GM21737 (cell line): ENCODE data around the gene RBM27.
"Not testable (repeated sequence)": the region's sequence is repeated elsewhere in the genome, so short reads cannot be mapped to it uniquely, and the experiment has no call there.

Source experiments
- ATAC-seq: cut with Tn5 transposase; IDR thresholded peaks from one replicate; pipeline ENCODE4 v1.9.1; 2021; ENCODE audit warnings: mild to moderate bottlenecking, moderate library complexity; ENCODE audit not compliant: unreplicated experiment

Gene RBM27

DNA sequence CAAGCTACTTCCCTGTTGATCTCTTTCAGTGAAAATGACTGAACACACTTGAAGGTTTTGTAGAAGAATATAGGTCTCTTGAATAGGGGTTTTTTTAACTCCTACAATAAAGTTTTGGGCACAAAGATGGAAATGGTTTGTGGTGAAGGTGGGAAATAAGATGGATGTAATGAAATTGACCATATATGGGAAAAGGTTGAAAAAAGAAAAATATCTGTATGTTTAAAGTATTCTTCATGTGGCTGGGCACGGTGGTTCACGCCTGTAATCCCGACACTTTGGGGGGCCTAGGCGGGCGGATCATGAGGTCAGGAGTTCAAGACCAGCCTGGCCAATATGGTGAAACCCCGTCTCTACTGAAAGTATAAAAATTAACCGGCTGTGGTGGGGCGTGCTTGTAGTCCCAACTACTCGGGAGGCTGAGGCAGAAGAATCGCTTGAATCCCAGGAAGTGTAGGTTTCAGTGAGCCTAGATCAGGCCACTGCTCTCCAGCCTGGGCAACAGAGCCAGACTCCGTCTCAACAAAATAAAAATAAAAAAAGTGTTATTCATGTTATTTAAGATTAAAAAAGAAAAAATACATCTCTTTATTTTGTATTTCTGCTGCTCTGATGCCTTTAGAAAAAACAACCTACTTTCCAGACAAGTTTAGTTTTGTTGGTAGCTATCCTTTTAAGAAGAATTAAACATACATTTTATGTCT lies 2.2 kb downstream of the RBM27 start:
- no peak for ATAC-seq

DNA sequence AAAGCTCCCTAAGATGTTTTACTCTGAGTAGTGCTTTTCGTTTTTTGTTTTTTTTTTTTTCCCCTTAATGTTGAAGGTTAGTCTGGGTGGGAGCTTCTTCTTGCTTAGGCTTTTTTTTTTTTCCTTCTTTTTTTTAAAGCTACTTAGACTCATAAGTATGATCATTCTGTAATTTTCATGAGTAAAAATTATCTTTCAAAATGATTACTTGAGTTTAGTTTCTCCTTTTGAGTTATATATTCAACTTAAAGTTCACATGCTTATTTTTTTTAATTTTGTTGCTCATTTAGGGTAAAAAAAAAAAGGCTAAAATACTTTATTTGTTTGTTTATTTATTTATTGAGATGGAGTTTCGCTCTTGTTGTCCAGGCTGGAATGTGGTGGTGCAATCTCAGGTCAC lies 2.9 kb downstream of the RBM27 start:
- ATAC-seq, result no peak

- ATAC-seq, result no peak
Measured at GRCh38 chr5:146208916-146209522, 5.6 kb downstream of the RBM27 start.

- no peak for ATAC-seq
Measured at GRCh38 chr5:146209714-146210113, 6.3 kb downstream of the RBM27 start.

DNA sequence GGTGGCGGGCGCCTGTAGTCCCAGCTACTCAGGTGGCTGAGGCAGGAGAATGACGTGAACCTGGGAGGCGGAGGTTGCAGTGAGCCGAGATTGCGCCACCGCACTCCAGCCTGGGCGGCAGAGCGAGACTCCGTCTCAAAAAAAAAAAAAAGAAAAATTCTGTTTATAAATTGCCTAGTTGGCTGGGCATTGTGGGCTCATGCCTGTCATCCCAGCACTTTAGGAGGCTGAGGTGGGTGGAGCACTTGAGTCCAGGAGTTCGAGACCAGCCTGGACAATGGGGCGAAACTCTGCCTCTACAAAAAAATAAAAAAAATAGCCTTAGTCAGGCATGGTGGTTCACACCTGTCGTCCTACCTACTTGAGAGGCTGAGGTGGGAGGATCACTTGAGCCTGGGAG lies 7.4 kb downstream of the RBM27 start:
- ATAC-seq, result not testable (repeated sequence)

- no peak for ATAC-seq
Measured at GRCh38 chr5:146213210-146213826, 9.9 kb downstream of the RBM27 start.

GRCh38 chr5:146214881-146215280 lies 11.5 kb downstream of the RBM27 start:
- ATAC-seq, result not testable (repeated sequence)

DNA sequence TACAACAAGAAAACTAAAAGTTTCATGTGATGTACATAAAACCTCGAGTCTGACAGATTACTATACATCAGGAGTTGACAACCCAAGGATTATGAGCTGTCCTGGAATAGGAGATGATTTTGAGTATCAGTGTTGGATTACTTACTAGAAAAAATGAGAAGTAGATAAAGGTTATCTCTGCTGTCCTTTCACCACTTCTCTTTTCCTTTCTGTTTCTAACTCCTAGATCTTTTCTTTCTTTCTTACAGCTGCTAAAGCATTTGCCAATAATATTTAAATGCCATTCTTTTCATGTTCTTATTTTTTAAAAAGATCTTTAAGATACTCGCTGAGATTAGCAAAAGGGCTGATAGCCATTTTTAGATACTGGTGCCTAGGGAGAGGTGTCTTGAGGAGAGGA lies 14.8 kb downstream of the RBM27 start:
- no peak for ATAC-seq

- ATAC-seq, result no peak
Measured at GRCh38 chr5:146219243-146219642, 15.8 kb downstream of the RBM27 start.

DNA sequence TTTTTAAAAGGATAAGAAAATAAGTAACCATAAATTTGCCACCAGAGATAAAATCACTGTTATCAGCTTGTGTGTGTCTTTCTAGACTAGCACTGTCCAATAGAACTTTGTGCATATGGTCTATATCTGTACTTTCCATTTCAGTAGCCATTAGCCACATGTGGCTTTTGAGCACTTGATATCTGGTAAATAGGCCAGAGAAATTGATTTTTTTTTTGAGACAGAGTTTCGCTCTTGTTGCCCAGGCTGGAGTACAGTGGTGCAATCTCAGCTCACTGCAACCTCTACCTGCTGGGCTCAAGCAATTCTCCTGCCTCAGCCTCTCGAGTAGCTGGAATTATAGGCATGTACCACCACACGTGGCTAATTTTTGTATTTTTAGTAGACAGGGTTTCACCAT lies 17.8 kb downstream of the RBM27 start:
- no peak for ATAC-seq

- no peak for ATAC-seq
Measured at GRCh38 chr5:146222005-146222404, 18.6 kb downstream of the RBM27 start.

- no peak for ATAC-seq
Measured at GRCh38 chr5:146223179-146223578, 19.8 kb downstream of the RBM27 start.

- ATAC-seq, result no peak
Measured at GRCh38 chr5:146229222-146229621, 25.8 kb downstream of the RBM27 start.

DNA sequence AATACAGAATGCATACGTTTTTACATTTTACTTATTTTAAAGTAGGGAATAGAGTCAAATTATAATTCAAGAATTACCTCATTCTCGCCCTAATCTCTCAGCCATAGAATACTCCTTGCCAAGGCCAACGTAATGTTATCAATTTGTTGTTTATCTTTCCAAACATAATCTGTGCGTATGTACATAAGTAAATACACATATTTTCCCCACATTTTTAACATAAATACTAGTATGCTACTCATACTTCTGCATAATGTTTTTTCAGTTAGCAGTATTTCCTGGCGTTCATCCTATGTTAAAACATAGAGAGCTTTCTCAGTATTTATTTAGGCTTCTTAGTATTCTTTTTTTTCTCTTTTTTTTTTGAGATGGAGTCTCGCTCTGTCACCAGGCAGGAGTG lies 28.8 kb downstream of the RBM27 start:
- ATAC-seq, result no peak

GRCh38 chr5:146233441-146233840 lies 30.0 kb downstream of the RBM27 start:
- ATAC-seq, result no peak

DNA sequence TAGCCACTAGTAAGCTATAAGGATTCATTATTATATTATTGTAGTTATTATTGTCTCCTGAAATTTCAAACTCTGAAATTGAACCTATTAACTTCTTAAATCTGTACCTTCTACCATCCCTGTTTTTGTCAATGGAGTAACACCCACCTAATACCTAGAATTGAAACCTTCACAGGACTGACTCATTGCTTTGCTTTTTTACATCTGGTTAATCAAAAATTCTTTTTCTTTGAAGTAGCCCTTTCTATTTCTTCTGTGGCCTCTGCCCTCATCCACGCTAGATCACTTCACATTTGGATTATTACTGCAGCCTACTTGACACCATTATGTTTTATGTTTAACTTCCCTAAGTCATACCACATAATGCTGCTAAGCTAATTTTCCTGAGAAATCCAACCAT lies 35.6 kb downstream of the RBM27 start:
- ATAC-seq, result peak; percentile 64

GRCh38 chr5:146240951-146241350 lies 37.5 kb downstream of the RBM27 start:
- ATAC-seq, result no peak

DNA sequence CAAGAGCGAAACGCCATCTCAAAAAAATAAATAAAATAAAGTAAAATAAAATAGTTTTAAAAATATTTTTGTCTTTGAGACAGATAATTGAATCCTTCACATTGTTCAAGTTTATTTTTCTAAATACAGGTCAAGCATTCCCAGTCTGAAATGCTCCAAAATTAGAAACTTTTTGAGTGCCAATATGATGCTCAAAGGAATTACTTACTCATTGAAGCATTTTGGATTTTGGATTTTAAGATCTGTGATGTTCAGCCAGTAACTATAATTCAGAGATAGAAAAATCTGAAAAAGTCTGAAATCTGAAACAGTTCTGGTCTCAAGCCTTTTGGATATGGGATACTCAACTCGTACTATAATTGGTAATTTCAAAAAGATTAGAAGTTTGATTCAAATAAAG lies 39.8 kb downstream of the RBM27 start:
- no peak for ATAC-seq

GRCh38 chr5:146248561-146248960 lies 45.2 kb downstream of the RBM27 start:
- no peak for ATAC-seq

GRCh38 chr5:146249801-146250200 lies 46.4 kb downstream of the RBM27 start:
- ATAC-seq, result peak; percentile 70
